ENCODE measurements around the gene LIPC. TPM values are rescaled to one million over a fixed set of nuclear protein-coding genes. Genes with fewer than 3 reads are reported as not detected.

Gene LIPC
- polyA plus RNA-seq, 2 donors: 0.04 to 0.05 TPM

GRCh38 chr15:58554758-58555157, 123.0 kb downstream of the LIPC start:
- 84 to 93% methylated on average over 5 of the region's 5 CpGs for WGBS, 2 donors
- H3K27me3 ChIP-seq (ENCODE audit: control insufficient read depth in 1 of 2, insufficient read depth in 2 of 2, low read length in 2 of 2): no peaks in the 10 kb centered on the region
- no peaks in the 10 kb centered on the region for H3K4me1 ChIP-seq (ENCODE audit: control insufficient read depth in 2 of 2, insufficient read depth in 2 of 2, low read length in 1 of 2)
- H3K4me3 ChIP-seq (ENCODE audit: low read depth in 1 of 2, low read length in 2 of 2): no peak overlapping the region
- no peaks in the 10 kb centered on the region for H3K9me3 ChIP-seq (ENCODE audit: control insufficient read depth in 2 of 2, insufficient read depth in 1 of 2, low read depth in 1 of 2, low read length in 1 of 2)
- H3K27ac ChIP-seq (ENCODE audit: low read depth in 2 of 2, low read length in 1 of 2): no peak overlapping the region
- no peaks in the 10 kb centered on the region for H3K36me3 ChIP-seq (ENCODE audit: control insufficient read depth in 2 of 2, insufficient read depth in 2 of 2, low read length in 1 of 2)

DNA sequence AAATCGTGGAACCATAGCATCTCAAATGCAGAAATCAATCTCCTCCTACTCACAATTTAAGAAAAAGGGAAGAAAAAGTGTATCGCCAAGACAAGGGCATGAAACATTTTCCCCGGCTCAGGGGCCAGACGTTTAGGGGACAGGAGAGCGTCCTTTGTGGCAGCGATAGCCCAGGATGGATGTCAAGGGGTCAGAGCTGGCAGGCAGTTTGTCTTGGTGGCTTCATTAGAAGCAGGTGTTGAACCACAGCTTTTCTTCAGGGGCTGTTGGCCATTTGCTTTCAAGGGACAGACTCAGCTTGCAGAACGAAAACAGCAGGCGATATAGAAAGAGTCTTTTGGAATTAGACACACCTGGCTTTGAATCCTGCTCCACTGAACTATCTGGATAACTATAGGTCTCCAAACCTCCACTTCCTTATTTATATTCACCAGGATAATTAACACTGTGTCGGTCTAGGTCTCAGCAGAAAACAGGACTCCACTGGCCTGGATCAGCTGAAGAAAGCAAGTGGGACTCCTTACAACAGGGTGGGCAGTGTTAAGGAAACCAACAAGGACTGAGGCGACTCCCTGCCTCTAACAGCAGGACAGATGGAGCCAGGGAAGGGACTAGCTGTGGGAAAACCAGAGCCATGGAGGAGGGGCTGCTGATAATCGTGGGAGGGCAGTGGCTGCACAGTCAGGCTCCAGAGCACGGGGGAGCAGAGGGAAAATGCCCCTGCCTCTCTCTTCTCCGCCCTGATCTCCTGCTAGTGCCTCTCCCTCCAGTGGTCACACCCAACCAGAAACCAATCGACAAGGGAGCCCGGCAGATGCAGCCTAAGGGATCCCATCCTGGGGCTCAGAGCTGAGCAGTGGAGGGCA, 123.6 kb downstream of the LIPC start:
- 81 to 87% methylated on average over 15 of the region's 15 CpGs for WGBS, 2 donors
- Histone ChIP-seq H3K36me3 (ENCODE audit: control insufficient read depth in 2 of 2, insufficient read depth in 2 of 2, low read length in 1 of 2) (no peaks in the 10 kb centered on the region), H3K27ac (ENCODE audit: low read depth in 2 of 2, low read length in 1 of 2) (no peak overlapping the region), H3K4me1 (ENCODE audit: control insufficient read depth in 2 of 2, insufficient read depth in 2 of 2, low read length in 1 of 2) (no peaks in the 10 kb centered on the region), H3K4me3 (ENCODE audit: low read depth in 1 of 2, low read length in 2 of 2) (no peak overlapping the region), H3K27me3 (ENCODE audit: control insufficient read depth in 1 of 2, insufficient read depth in 2 of 2, low read length in 2 of 2) (no peaks in the 10 kb centered on the region), H3K9me3 (ENCODE audit: control insufficient read depth in 2 of 2, insufficient read depth in 1 of 2, low read depth in 1 of 2, low read length in 1 of 2) (no peaks in the 10 kb centered on the region)

DNA sequence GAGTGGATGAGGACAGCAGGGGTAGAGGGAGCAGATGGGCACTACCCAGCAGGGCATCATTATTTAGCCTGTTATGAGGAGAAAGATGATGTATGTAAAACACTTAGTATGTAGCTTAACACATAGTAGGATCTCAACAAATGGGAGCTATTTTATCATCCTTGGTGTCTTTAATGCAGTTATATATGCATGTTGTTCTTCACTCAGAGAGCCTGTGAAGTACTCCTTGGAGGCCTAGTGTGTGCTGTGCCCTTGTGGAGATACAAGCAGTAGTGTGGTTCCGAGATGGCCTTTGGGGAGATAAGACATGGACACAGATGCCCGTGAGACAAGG, 124.2 kb downstream of the LIPC start:
- WGBS, 2 donors: 76 to 91% methylated on average over 2 of the region's 2 CpGs
- Histone ChIP-seq H3K27me3 (ENCODE audit: control insufficient read depth in 1 of 2, insufficient read depth in 2 of 2, low read length in 2 of 2) (no peaks in the 10 kb centered on the region), H3K27ac (ENCODE audit: low read depth in 2 of 2, low read length in 1 of 2) (no peak overlapping the region), H3K4me3 (ENCODE audit: low read depth in 1 of 2, low read length in 2 of 2) (no peak overlapping the region), H3K9me3 (ENCODE audit: control insufficient read depth in 2 of 2, insufficient read depth in 1 of 2, low read depth in 1 of 2, low read length in 1 of 2) (no peaks in the 10 kb centered on the region), H3K36me3 (ENCODE audit: control insufficient read depth in 2 of 2, insufficient read depth in 2 of 2, low read length in 1 of 2) (no peaks in the 10 kb centered on the region), H3K4me1 (ENCODE audit: control insufficient read depth in 2 of 2, insufficient read depth in 2 of 2, low read length in 1 of 2) (no peaks in the 10 kb centered on the region)

- 73 to 78% methylated on average over 3 of the region's 3 CpGs for WGBS, 2 donors
- Histone ChIP-seq H3K4me1 (ENCODE audit: control insufficient read depth in 2 of 2, insufficient read depth in 2 of 2, low read length in 1 of 2) (no peaks in the 10 kb centered on the region), H3K27me3 (ENCODE audit: control insufficient read depth in 1 of 2, insufficient read depth in 2 of 2, low read length in 2 of 2) (no peaks in the 10 kb centered on the region), H3K27ac (ENCODE audit: low read depth in 2 of 2, low read length in 1 of 2) (no peak overlapping the region), H3K9me3 (ENCODE audit: control insufficient read depth in 2 of 2, insufficient read depth in 1 of 2, low read depth in 1 of 2, low read length in 1 of 2) (no peaks in the 10 kb centered on the region), H3K4me3 (ENCODE audit: low read depth in 1 of 2, low read length in 2 of 2) (no peak overlapping the region), H3K36me3 (ENCODE audit: control insufficient read depth in 2 of 2, insufficient read depth in 2 of 2, low read length in 1 of 2) (no peaks in the 10 kb centered on the region)
These were observed 124.8 kb downstream of the LIPC start for GRCh38 chr15:58556541-58556940.

GRCh38 chr15:58558777-58559176, 127.0 kb downstream of the LIPC start:
- no peaks in the 10 kb centered on the region for H3K27me3 ChIP-seq (ENCODE audit: control insufficient read depth in 1 of 2, insufficient read depth in 2 of 2, low read length in 2 of 2)
- H3K27ac ChIP-seq (ENCODE audit: low read depth in 2 of 2, low read length in 1 of 2): no peak overlapping the region
- H3K9me3 ChIP-seq (ENCODE audit: control insufficient read depth in 2 of 2, insufficient read depth in 1 of 2, low read depth in 1 of 2, low read length in 1 of 2): no peaks in the 10 kb centered on the region
- no peaks in the 10 kb centered on the region for H3K36me3 ChIP-seq (ENCODE audit: control insufficient read depth in 2 of 2, insufficient read depth in 2 of 2, low read length in 1 of 2)
- no peak overlapping the region for H3K4me3 ChIP-seq (ENCODE audit: low read depth in 1 of 2, low read length in 2 of 2)
- no peaks in the 10 kb centered on the region for H3K4me1 ChIP-seq (ENCODE audit: control insufficient read depth in 2 of 2, insufficient read depth in 2 of 2, low read length in 1 of 2)
- WGBS, 2 donors: 75 to 90% methylated on average over 1 of the region's 1 CpG

DNA sequence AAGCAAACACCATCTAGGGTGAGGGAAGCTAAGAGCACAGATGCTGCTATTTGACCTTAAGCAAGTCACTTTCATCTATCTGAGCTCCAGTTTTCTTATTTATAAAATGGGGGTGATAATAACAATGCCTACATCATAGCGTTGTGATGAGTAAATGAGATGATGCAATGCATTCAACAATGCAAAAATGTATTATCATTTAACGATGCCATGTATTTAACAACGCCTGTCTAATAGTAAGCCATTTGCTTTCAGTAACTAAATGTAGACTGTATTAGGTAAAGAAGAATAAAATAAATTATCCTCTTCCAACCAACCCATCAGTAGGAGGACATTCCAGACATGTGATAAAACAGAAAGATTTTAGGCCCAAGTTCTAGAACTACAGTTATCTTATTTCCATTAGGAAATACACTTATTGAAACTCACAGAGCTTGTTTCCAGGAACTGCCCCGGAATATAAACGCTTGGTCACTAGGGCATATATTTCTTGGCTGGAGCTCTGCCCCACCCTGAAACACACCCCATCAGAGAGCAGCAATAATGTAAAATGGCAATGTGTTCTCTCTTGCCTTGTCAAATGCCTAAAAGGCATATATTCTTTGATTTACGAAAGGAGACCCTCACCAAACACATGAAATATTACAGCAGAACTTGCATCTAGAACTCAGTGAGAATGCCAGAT, 128.3 kb downstream of the LIPC start:
- H3K27ac ChIP-seq (ENCODE audit: low read depth in 2 of 2, low read length in 1 of 2): no peak overlapping the region
- no peaks in the 10 kb centered on the region for H3K27me3 ChIP-seq (ENCODE audit: control insufficient read depth in 1 of 2, insufficient read depth in 2 of 2, low read length in 2 of 2)
- H3K4me1 ChIP-seq (ENCODE audit: control insufficient read depth in 2 of 2, insufficient read depth in 2 of 2, low read length in 1 of 2): no peaks in the 10 kb centered on the region
- no peak overlapping the region for H3K4me3 ChIP-seq (ENCODE audit: low read depth in 1 of 2, low read length in 2 of 2)
- no peaks in the 10 kb centered on the region for H3K9me3 ChIP-seq (ENCODE audit: control insufficient read depth in 2 of 2, insufficient read depth in 1 of 2, low read depth in 1 of 2, low read length in 1 of 2)
- 74 to 78% methylated on average over 6 of the region's 6 CpGs for WGBS, 2 donors
- no peaks in the 10 kb centered on the region for H3K36me3 ChIP-seq (ENCODE audit: control insufficient read depth in 2 of 2, insufficient read depth in 2 of 2, low read length in 1 of 2)

- 3 to 5% methylated on average over 1 of the region's 1 CpG for WGBS, 2 donors
These were observed 129.5 kb downstream of the LIPC start for GRCh38 chr15:58561321-58561720.

GRCh38 chr15:58562135-58562534, 130.3 kb downstream of the LIPC start:
- Histone ChIP-seq H3K27ac (ENCODE audit: low read depth in 2 of 2, low read length in 1 of 2) (no peak overlapping the region), H3K36me3 (ENCODE audit: control insufficient read depth in 2 of 2, insufficient read depth in 2 of 2, low read length in 1 of 2) (no peaks in the 10 kb centered on the region), H3K4me3 (ENCODE audit: low read depth in 1 of 2, low read length in 2 of 2) (no peak overlapping the region), H3K4me1 (ENCODE audit: control insufficient read depth in 2 of 2, insufficient read depth in 2 of 2, low read length in 1 of 2) (no peaks in the 10 kb centered on the region), H3K9me3 (ENCODE audit: control insufficient read depth in 2 of 2, insufficient read depth in 1 of 2, low read depth in 1 of 2, low read length in 1 of 2) (no peaks in the 10 kb centered on the region), H3K27me3 (ENCODE audit: control insufficient read depth in 1 of 2, insufficient read depth in 2 of 2, low read length in 2 of 2) (no peaks in the 10 kb centered on the region)
- 47 to 70% methylated on average over 3 of the region's 3 CpGs for WGBS, 2 donors

More at GRCh38 chr15:58561321-58561720, 129.5 kb downstream of the LIPC start:
- no peaks in the 10 kb centered on the region for H3K9me3 ChIP-seq (ENCODE audit: control insufficient read depth in 2 of 2, insufficient read depth in 1 of 2, low read depth in 1 of 2, low read length in 1 of 2)
- no peak overlapping the region for H3K27ac ChIP-seq (ENCODE audit: low read depth in 2 of 2, low read length in 1 of 2)
- H3K4me3 ChIP-seq (ENCODE audit: low read depth in 1 of 2, low read length in 2 of 2): no peak overlapping the region
- no peaks in the 10 kb centered on the region for H3K27me3 ChIP-seq (ENCODE audit: control insufficient read depth in 1 of 2, insufficient read depth in 2 of 2, low read length in 2 of 2)
- no peaks in the 10 kb centered on the region for H3K4me1 ChIP-seq (ENCODE audit: control insufficient read depth in 2 of 2, insufficient read depth in 2 of 2, low read length in 1 of 2)
- H3K36me3 ChIP-seq (ENCODE audit: control insufficient read depth in 2 of 2, insufficient read depth in 2 of 2, low read length in 1 of 2): no peaks in the 10 kb centered on the region

DNA sequence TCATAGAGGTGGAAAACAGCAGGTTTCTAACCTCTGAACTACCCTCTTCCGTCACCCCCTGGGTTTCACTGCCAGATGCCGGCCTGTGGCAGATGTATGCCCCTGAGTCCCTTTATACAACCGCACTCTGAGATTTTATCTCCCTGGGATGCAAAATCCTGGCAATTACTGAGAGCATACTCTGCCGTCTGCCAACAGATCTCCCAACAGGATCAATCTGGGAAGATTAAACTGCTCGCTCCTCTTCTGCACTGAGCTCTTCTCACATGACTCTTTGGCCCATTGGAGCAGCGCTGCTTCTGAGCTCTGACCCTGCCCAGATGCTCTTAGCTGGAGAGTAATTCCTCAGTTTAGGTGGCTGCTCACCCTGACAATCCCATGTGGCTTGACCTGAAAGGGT, 133.2 kb downstream of the LIPC start:
- Histone ChIP-seq H3K4me3 (ENCODE audit: low read depth in 1 of 2, low read length in 2 of 2) (no peak overlapping the region), H3K36me3 (ENCODE audit: control insufficient read depth in 2 of 2, insufficient read depth in 2 of 2, low read length in 1 of 2) (no peaks in the 10 kb centered on the region), H3K27me3 (ENCODE audit: control insufficient read depth in 1 of 2, insufficient read depth in 2 of 2, low read length in 2 of 2) (no peaks in the 10 kb centered on the region), H3K4me1 (ENCODE audit: control insufficient read depth in 2 of 2, insufficient read depth in 2 of 2, low read length in 1 of 2) (no peaks in the 10 kb centered on the region), H3K9me3 (ENCODE audit: control insufficient read depth in 2 of 2, insufficient read depth in 1 of 2, low read depth in 1 of 2, low read length in 1 of 2) (no peaks in the 10 kb centered on the region), H3K27ac (ENCODE audit: low read depth in 2 of 2, low read length in 1 of 2) (no peak overlapping the region)
- 73 to 95% methylated on average over 5 to 6 of the region's 6 CpGs for WGBS, 2 donors

GRCh38 chr15:58565619-58566018, 133.8 kb downstream of the LIPC start:
- no peak overlapping the region for H3K27ac ChIP-seq (ENCODE audit: low read depth in 2 of 2, low read length in 1 of 2)
- H3K27me3 ChIP-seq (ENCODE audit: control insufficient read depth in 1 of 2, insufficient read depth in 2 of 2, low read length in 2 of 2): no peaks in the 10 kb centered on the region
- H3K4me3 ChIP-seq (ENCODE audit: low read depth in 1 of 2, low read length in 2 of 2): no peak overlapping the region
- 69 to 71% methylated on average over 4 of the region's 4 CpGs for WGBS, 2 donors
- no peaks in the 10 kb centered on the region for H3K36me3 ChIP-seq (ENCODE audit: control insufficient read depth in 2 of 2, insufficient read depth in 2 of 2, low read length in 1 of 2)
- no peaks in the 10 kb centered on the region for H3K9me3 ChIP-seq (ENCODE audit: control insufficient read depth in 2 of 2, insufficient read depth in 1 of 2, low read depth in 1 of 2, low read length in 1 of 2)
- H3K4me1 ChIP-seq (ENCODE audit: control insufficient read depth in 2 of 2, insufficient read depth in 2 of 2, low read length in 1 of 2): no peaks in the 10 kb centered on the region
